GM12875 (cell line): ENCODE results near the gene TRIL.

Experiments used
- H3K4me3 ChIP-seq: one replicate; pipeline ENCODE4 v1.5.1; 2011; ENCODE audit warnings: low read depth, low read length, control low read depth
- TF ChIP-seq, protein P1 (sequence below): IDR thresholded peaks from 2 replicates; pipeline ENCODE4 v1.5.1; 2011; ENCODE audit warnings: low read depth, mild to moderate bottlenecking, control low read depth, inconsistent platforms, low read length, moderate library complexity, borderline replicate concordance; ENCODE audit not compliant: insufficient read depth

Gene TRIL

GRCh38 chr7:28941633-28942032 lies 16.5 kb downstream of the TRIL start:
- TF ChIP-seq, protein P1, sequence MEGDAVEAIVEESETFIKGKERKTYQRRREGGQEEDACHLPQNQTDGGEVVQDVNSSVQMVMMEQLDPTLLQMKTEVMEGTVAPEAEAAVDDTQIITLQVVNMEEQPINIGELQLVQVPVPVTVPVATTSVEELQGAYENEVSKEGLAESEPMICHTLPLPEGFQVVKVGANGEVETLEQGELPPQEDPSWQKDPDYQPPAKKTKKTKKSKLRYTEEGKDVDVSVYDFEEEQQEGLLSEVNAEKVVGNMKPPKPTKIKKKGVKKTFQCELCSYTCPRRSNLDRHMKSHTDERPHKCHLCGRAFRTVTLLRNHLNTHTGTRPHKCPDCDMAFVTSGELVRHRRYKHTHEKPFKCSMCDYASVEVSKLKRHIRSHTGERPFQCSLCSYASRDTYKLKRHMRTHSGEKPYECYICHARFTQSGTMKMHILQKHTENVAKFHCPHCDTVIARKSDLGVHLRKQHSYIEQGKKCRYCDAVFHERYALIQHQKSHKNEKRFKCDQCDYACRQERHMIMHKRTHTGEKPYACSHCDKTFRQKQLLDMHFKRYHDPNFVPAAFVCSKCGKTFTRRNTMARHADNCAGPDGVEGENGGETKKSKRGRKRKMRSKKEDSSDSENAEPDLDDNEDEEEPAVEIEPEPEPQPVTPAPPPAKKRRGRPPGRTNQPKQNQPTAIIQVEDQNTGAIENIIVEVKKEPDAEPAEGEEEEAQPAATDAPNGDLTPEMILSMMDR: no peak
- no peak overlapping the region for H3K4me3 ChIP-seq

- TF ChIP-seq, protein P1: no peak
- H3K4me3 ChIP-seq: no peak overlapping the region
Observed at GRCh38 chr7:28940741-28941384, 17.3 kb downstream of the TRIL start.

DNA sequence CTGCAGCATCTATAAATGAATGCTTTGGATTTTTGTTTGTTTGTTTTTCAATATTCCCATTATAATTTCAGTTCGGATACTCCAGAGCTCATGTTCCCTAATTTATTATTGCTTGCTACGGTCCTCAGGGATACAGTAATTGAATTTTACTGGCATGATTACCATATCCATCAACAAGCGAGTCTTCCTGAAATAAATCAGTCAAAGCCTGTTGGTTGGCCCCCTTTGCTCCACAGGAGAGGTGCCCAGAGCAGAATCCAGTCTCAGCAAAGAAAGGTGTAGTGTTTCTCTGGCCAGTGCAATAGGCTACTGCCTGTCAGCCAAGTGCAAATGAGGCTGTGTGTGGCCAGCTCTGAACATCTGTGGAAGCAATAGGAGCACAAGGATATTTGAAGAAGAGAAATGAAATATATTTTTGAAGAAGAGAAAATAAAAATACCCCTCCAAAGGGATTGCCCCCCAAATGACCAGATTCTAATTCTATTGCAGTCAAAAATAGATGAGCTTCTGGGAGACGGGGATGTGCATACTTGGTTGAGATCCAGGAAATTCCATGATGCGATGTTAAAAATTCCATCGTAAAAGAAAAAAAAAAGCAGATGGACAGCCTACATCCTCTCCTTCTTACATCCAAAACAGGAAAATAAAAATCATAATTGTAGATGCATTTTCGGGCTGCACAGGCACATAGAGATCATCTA lies 18.1 kb downstream of the TRIL start:
- no peak overlapping the region for H3K4me3 ChIP-seq
- TF ChIP-seq, protein P1: no peak

GRCh38 chr7:28939367-28939766 lies 18.8 kb downstream of the TRIL start:
- H3K4me3 ChIP-seq: no peak overlapping the region

DNA sequence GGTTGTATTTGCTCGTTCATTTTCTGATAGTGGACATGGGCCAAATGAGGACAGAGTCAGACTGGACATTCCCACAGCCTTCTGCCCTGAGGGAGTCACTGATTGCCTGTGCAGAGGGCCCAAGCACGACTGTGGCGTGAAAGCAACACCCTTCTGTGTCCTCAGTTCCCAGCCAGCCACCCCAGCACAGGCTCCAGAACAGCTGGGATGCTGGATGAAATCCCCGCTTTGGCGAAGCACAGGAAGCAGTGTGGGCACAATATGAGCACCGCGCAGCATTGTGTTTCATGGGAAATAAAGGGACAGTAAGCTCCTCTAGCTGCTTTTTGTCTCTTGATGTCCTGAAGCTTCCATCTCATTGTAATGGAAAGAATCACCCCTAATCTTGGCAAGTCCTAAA lies 20.5 kb downstream of the TRIL start:
- TF ChIP-seq, protein P1: no peak
- H3K4me3 ChIP-seq: no peak overlapping the region

More at GRCh38 chr7:28939367-28939766, 18.8 kb downstream of the TRIL start:
- TF ChIP-seq, protein P1: no peak

DNA sequence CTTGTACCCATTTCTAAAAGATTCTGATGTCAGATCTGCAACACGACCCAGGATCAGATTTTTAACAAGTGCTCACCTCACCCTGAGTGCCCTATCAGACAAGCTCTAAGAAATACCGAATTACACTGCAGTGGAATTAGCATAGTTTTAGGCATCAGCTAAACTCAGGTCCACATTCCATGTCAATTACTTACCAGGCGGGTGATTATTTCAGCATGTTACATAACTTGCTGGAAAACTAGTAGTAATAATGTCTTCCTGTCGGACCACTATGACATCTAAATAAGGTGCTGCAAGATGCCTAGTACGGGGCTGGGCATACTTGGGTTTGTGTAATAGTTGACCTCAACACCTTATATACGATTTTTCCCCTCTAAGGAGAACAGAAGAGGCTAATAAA lies 21.0 kb downstream of the TRIL start:
- TF ChIP-seq, protein P1: no peak
- H3K4me3 ChIP-seq: no peak overlapping the region

DNA sequence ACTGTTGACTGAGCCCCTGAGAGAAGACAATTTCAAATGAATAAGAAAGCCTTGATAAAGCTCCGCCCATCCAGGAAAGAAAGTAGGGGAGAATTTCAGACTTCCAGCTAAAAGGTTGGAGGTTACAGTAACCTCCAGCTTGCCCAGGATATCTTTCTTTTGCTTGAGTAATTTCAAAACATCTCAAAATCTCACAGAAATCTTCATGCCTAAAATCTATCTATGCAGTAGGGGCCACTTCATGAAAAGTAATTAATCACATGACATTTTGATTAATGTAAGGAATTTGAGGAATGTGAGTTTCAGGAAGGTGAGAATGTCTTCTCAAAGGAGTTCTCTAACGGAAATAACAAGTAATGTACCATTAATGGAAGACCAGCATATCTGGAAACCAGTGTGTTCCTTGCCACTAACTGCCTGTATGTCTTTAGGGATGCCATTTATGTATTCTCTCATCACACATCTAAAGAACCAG lies 24.2 kb downstream of the TRIL start:
- TF ChIP-seq, protein P1: no peak
- no peak overlapping the region for H3K4me3 ChIP-seq
